Dedifferentiated amniotic fluid mesenchymal stem cell (primary cell): ENCODE results near the gene SLC25A28.

ENCODE experiments used
- DNase-seq: peaks from one replicate; pipeline ENCODE4 v3.0.0-alpha.2; 2016; ENCODE audit errors: extremely low spot score

The SLC25A28 gene

DNA sequence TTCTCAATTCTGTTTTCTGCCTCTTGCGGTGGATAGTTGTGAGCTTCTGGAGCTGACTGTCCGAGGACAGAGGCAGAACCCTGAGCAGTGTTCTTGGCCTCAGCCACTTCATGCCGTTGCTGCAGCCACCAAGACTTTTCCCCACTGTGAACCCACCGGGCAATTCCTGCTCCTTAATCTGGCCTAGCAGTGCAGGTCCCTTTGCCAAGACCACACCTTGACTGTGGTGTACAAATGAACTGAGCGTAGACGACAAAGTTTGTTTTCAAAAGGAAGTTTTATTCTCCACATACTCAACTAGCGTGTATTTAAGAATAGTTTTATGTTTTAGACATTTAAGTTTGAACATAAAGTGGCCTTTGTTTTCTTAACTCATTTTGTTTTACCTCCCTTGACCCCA lies 29.4 kb downstream of the SLC25A28 start:
- no peak for DNase-seq

DNA sequence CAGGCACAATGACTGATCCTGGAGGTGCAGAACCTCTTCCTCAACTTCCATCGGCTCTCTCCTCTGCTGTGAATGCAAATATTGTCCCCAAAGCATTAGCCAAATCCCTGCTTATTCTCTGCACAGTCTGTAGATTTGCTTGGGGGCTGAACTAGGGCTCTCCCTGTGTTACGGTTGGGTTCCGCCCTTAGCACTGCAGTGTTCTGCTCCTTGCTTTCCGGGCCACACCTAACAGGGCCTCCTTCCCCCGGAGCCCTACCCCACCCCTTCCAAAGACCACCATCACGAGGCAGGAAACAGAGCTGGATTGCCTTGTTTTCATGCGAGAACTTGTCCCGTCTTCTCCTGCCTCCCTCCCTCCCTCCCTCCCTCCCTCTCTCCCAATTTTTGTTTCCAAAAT lies 36.6 kb downstream of the SLC25A28 start:
- no peak for DNase-seq

DNA sequence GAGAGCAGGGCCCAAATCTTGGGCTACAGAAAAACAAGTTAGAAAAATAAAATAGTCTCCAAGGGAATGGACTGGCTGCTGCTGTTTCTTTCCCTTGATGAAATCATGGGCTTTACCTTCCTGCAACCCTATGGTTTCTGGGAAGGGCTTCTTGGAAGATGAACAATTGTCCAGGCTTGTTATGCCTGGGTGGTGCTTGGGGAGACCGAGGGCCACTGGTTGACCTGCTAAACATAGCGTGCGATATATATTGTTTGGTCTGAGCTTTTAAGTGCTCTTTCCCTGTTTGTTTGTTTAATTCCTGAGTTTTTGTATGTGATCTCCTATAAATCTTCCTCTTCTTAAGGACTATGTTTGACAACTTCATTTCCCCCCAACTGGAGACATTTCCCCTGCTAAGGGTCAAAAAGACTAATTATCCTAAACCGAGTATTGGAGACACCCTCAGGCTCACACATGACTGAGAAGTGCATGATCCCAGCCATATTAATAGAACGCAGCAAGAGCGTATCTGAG lies 37.9 kb downstream of the SLC25A28 start:
- no peak for DNase-seq

DNA sequence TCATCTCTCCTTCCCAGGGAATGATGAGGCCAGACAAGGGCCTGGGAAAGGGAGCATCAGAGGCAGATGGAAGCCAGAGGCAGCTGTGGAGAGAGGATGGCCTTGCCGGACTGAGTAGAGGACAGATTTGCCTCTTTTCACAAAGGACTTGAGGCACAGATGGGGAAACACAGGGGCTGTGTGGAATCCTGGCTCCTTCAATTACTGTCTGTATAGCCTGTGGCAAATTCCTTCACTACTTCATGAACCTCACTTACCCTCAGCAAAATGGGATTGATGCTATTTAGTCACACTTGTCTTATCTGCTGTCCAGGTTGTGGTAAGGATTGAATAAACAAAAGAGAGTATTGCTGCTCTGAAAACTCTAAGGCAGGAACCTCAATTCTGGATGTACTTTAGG lies 40.3 kb downstream of the SLC25A28 start:
- DNase-seq = no peak

DNA sequence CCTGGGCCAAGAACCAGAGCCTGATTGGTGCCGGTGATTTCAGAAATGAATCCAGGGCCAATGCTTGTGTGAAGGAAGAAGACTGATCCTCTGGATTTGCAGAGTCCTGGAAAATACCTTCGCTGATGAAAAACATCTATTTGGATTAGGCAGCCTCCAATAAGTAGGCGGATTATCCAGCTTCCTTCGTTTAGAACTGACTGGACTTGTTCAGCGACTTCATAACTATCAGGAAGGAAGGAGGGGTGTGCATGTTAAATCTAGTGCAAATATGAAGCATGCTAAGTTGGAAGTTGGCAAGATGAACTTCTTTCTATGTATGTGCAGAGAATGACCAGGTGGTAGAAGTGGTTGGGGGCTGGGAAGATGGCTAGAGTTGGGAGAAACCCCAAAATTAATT lies 46.4 kb downstream of the SLC25A28 start:
- no peak for DNase-seq

DNA sequence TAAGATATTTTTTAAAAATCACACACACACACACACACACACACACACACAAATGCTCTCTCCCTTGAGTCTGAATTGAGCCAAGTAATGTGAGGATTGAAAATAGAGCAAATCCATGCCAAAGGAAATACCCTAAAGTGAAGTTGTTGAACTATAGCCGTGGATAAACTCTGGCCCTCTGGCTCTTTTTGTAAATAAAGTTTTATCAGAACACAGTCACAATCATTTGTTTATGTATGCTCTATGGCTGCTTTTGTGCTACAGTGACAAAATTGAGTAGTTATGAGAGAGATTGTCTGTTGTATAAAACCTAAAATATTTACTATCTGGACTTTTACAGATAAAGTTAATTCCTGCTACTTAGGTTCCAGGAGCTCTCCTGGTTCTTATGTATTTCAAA lies 48.4 kb downstream of the SLC25A28 start:
- DNase-seq = no peak

DNA sequence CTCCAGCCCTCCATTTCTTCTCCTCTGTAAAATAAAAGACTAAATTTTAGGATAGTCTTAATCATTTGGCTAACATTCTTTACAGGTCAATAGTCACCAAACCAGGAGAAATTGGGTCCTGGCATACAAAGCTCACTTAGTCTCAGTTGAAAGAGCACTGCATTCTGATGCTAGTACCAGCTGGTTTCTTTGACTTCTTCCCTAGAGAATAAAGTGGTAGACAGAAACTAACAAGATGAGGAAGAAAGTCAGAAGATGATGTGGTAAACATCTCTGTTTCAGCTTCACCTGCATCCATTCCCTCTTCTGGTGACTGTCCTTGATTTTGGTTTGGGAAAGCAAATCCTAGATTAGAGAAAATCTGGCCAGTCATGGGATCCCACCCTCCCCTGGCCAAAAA lies 50.3 kb downstream of the SLC25A28 start:
- no peak for DNase-seq

DNA sequence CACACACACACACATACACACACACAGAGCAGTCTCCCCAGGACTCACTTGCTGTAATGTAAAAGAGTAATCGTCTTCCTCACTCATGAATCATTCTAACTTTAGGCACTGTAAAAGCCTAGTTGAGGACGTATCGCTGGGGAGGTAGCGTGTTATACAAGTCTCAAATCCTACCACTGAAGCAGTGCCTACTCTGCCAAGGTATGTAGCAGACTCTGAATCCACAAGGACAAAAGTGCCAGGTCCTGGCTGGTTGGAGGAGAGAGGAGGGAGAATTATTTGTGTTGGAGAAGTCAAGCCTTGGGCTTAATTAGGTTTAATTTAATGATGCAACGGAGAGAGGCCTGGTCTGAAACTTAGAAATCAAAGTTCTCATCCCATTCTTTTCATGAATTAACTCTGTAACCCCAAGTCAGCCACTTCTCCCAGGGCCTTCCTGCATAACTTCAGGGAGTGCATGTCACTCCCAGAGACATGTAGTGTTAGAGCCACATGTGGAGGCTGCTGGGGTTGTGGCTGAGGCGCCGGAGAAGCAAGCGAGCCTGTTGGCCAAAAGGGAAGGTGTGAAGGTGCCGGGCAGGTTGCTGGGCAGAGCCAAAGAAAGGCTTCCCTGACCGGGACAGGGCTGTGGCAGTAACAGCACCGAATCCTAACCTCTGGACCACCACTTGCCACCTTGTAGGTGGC lies 50.8 kb downstream of the SLC25A28 start:
- DNase-seq = no peak

DNA sequence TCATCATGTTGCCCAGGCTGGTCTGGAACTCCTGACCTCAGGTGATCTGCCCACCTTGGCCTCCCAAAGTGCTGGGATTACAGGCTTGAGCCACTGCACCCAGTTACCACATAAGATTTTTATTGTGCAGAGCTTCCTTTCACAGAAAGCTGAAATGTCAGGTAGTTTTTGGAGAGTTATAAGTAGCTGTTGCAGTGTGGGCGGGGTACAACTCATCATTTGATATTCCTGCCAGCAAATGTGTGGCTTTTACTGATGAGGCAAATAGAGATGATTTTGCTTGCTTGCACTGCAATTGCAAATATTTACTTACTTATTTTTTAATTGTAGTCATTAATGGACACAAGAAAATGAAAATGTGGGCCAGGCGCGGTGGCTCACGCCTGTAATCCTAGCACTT lies 55.1 kb downstream of the SLC25A28 start:
- no peak for DNase-seq

DNA sequence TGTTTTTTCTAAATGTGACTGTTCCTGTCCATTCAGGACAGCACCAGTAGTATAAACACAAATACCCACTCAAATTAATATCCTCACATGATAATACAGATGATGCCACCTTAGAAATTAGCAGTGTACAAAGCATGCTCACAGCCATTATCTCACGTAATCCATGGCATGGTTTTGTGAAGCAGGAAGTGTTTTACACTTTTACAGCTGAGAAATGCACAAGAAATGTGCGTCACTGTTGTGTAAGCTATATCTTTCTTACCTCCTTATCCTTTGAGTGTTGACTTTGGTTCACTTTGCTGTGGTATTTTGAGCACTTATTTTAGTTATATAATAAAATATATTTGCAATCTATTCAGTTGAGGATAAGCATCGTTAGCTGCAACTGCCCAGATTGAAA lies 55.9 kb downstream of the SLC25A28 start:
- no peak for DNase-seq

DNA sequence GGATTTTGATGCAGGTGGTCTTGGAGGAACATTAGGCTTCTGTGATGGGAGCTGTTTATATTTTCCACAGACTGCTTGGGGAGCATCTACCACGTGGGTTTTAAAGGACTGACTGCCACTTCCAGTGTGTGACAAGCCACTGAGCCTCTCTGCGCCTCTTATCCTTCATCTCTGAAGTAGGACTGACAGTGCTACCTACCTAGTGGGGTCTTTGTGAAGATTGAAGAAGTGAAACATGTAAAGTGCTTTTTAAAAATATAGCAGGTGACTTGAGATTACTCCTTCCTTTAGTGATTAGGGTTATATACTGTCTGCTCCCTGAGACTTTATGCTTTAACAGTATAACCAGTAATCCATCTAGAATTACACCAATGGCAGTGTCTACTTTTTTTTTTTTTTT lies 57.6 kb downstream of the SLC25A28 start:
- no peak for DNase-seq
